Vagina (tissue), 2 donors: Measurements from ENCODE around the gene DCLK2. TPM values are rescaled to one million over a fixed set of nuclear protein-coding genes. Genes with fewer than 3 reads are reported as not detected.

Experiments used
- DNase-seq, 2 donors: peaks; one replicate each; pipeline ENCODE4 v3.0.0-alpha.2; 2017; ENCODE audit errors: extremely low spot score in 2 of 2
- H3K27ac ChIP-seq: fragments of 200-600 bp; sonication (generic); one replicate; pipeline ENCODE4 v1.5.1; 2019
- H3K27me3 ChIP-seq: fragments of 200-600 bp; sonication (generic); one replicate; pipeline ENCODE4 v1.5.1; 2019
- H3K36me3 ChIP-seq, 2 donors: fragments of 200-600 bp; sonication (generic); one replicate each; pipeline ENCODE4 v1.5.1; 2017 to 2019
- H3K4me1 ChIP-seq: fragments of 200-600 bp; sonication (generic); one replicate; pipeline ENCODE4 v1.5.1; 2019
- H3K4me3 ChIP-seq, 2 donors: fragments of 200-600 bp; sonication (generic); 1 replicate in 1 of 2; 2 replicates in 1 of 2; pipeline ENCODE4 v1.5.1; 2016 to 2019
- H3K9me3 ChIP-seq: fragments of 200-600 bp; sonication (generic); one replicate; pipeline ENCODE4 v1.5.1; 2019
- CTCF ChIP-seq, 3 experiments: fragments of 450-650 bp in 2 of 3; fragments of 200-600 bp in 1 of 3; sonication (generic) in 1 of 3; IDR thresholded peaks; one replicate each; pipeline ENCODE4 v1.5.1; 2017 to 2019; ENCODE audit warnings: antibody characterized with exemption in 3 of 3, mild to moderate bottlenecking in 2 of 3, moderate library complexity in 2 of 3
- POLR2A ChIP-seq, 2 donors: fragments of 450-650 bp; IDR thresholded peaks; one replicate each; pipeline ENCODE4 v1.6.1; 2017; ENCODE audit warnings: antibody characterized with exemption in 2 of 2, mild to moderate bottlenecking in 2 of 2, moderate library complexity in 2 of 2
- POLR2AphosphoS5 ChIP-seq, 2 donors: sonication (generic); formaldehyde crosslinking; IDR thresholded peaks; one replicate each; pipeline ENCODE4 v1.9.0; 2017; ENCODE audit warnings: antibody characterized with exemption in 2 of 2, mild to moderate bottlenecking in 2 of 2, low read depth in 1 of 2; ENCODE audit not compliant: insufficient read depth in 1 of 2
- intact Hi-C: fragments of 100-400 bp; cut with DNase I; formaldehyde crosslinking; loops from one replicate; pipeline ENCODE4 v1.15.1; 2023
- total RNA-seq: library from RNA; depleted of rRNA; stranded (reverse); fragments of >200 nt; gene quantifications from one replicate; pipeline ENCODE4 v1.2.3, GENCODE V29; 2016

Gene DCLK2
- total RNA-seq, 1 donor from 2014 or later = 5.9 TPM

- no peaks in the 10 kb centered on the region for H3K36me3 ChIP-seq
- no peak overlapping the region for H3K27ac ChIP-seq
- DNase-seq = no peak
- H3K9me3 ChIP-seq = no peaks in the 10 kb centered on the region
- no peak overlapping the region for H3K4me3 ChIP-seq
- TF ChIP-seq POLR2AphosphoS5 (IDR thresholded peaks at IDR 0.05; ENCODE audit: insufficient read depth in 1 of 2, low read depth in 1 of 2) (no peak), CTCF (IDR thresholded peaks at IDR 0.05) (no peak), POLR2A (IDR thresholded peaks at IDR 0.05) (no peak)
- H3K27me3 ChIP-seq = no peaks in the 10 kb centered on the region
- H3K4me1 ChIP-seq = peaks cover 8% of the 10 kb centered on the region
- intact Hi-C loops = no loop called here
These were observed 178.8 kb downstream of the DCLK2 start for GRCh38 chr4:150256841-150257730.

- Histone ChIP-seq H3K4me1 (peaks cover 8% of the 10 kb centered on the region), H3K27ac (no peak overlapping the region)
- no peak for DNase-seq
These were observed 180.3 kb downstream of the DCLK2 start for GRCh38 chr4:150258569-150258968.

GRCh38 chr4:150259861-150260567 lies 181.8 kb downstream of the DCLK2 start:
- peaks cover 8% of the 10 kb centered on the region for H3K4me1 ChIP-seq
- no peak for TF ChIP-seq CTCF (IDR thresholded peaks at IDR 0.05)
- TF ChIP-seq POLR2A (IDR thresholded peaks at IDR 0.05) = no peak
- TF ChIP-seq POLR2AphosphoS5 (IDR thresholded peaks at IDR 0.05; ENCODE audit: insufficient read depth in 1 of 2, low read depth in 1 of 2) = no peak
- no peak overlapping the region for H3K4me3 ChIP-seq
- intact Hi-C loops = no loop called here
- no peaks in the 10 kb centered on the region for H3K9me3 ChIP-seq
- no peaks in the 10 kb centered on the region for H3K36me3 ChIP-seq
- H3K27me3 ChIP-seq = no peaks in the 10 kb centered on the region
- DNase-seq = no peak
- H3K27ac ChIP-seq = no peak overlapping the region

More at GRCh38 chr4:150258569-150258968, 180.3 kb downstream of the DCLK2 start:
- intact Hi-C loops = no loop called here
- TF ChIP-seq POLR2AphosphoS5 (IDR thresholded peaks at IDR 0.05; ENCODE audit: insufficient read depth in 1 of 2, low read depth in 1 of 2) (no peak), POLR2A (IDR thresholded peaks at IDR 0.05) (no peak), CTCF (IDR thresholded peaks at IDR 0.05) (no peak)
- Histone ChIP-seq H3K36me3 (no peaks in the 10 kb centered on the region), H3K4me3 (no peak overlapping the region), H3K27me3 (no peaks in the 10 kb centered on the region), H3K9me3 (no peaks in the 10 kb centered on the region)

- Histone ChIP-seq H3K27me3 (no peaks in the 10 kb centered on the region), H3K9me3 (no peaks in the 10 kb centered on the region), H3K4me3 (no peak overlapping the region), H3K36me3 (no peaks in the 10 kb centered on the region), H3K4me1 (peaks cover 6% of the 10 kb centered on the region), H3K27ac (no peak overlapping the region)
- intact Hi-C loops = no loop called here
- TF ChIP-seq CTCF (IDR thresholded peaks at IDR 0.05) = no peak
- TF ChIP-seq POLR2A (IDR thresholded peaks at IDR 0.05) = no peak
- TF ChIP-seq POLR2AphosphoS5 (IDR thresholded peaks at IDR 0.05; ENCODE audit: insufficient read depth in 1 of 2, low read depth in 1 of 2) = no peak
- DNase-seq = no peak
These were observed 183.3 kb downstream of the DCLK2 start for GRCh38 chr4:150261571-150261970.
